Neuronal stem cell (in vitro differentiated cells): ENCODE results near the gene NOS1AP.

ENCODE experiments used
- DNase-seq: peaks from one replicate; pipeline ENCODE4 v3.0.0-alpha.2; 2013; ENCODE audit warnings: low spot score
- H2AFZ ChIP-seq: one replicate; pipeline ENCODE4 v1.6.1; 2013; ENCODE audit warnings: mild to moderate bottlenecking, low read length, inconsistent platforms
- H2AK5ac ChIP-seq: 2 replicates; pipeline ENCODE4 v1.6.1; 2013; ENCODE audit warnings: low read depth, mild to moderate bottlenecking, inconsistent platforms, low read length, moderate library complexity, mixed read lengths
- H2BK120ac ChIP-seq: 2 replicates; pipeline ENCODE4 v1.6.1; 2013; ENCODE audit warnings: low read depth, mild to moderate bottlenecking, inconsistent platforms, low read length, moderate library complexity, mixed read lengths
- H2BK12ac ChIP-seq: one replicate; pipeline ENCODE4 v1.6.1; 2013; ENCODE audit warnings: low read length, inconsistent platforms
- H2BK15ac ChIP-seq: 2 replicates; pipeline ENCODE4 v1.6.1; 2013; ENCODE audit warnings: mild to moderate bottlenecking, low read length, inconsistent platforms, mixed read lengths
- H2BK5ac ChIP-seq: one replicate; pipeline ENCODE4 v1.6.1; 2013; ENCODE audit warnings: inconsistent platforms, mild to moderate bottlenecking, low read length, moderate library complexity
- H3K14ac ChIP-seq: one replicate; pipeline ENCODE4 v1.6.1; 2013; ENCODE audit warnings: low read length, inconsistent platforms
- H3K18ac ChIP-seq: 2 replicates; pipeline ENCODE4 v1.6.1; 2013; ENCODE audit warnings: low read length, inconsistent platforms
- H3K23ac ChIP-seq: 2 replicates; pipeline ENCODE4 v1.6.1; 2013; ENCODE audit warnings: low read depth, mild to moderate bottlenecking, mixed read lengths, low read length, inconsistent platforms; ENCODE audit not compliant: poor library complexity
- H3K27ac ChIP-seq: replicated peaks from 3 replicates; pipeline ENCODE4 v1.5.1; 2013; ENCODE audit warnings: low read length, inconsistent platforms
- H3K27me3 ChIP-seq, 3 experiments: 2 replicates each; pipeline ENCODE4 v1.6.1; 2013; ENCODE audit warnings: low read length in 3 of 3, mild to moderate bottlenecking in 2 of 3, inconsistent platforms in 1 of 3, low read depth in 1 of 3, mixed read lengths in 1 of 3, moderate library complexity in 1 of 3; ENCODE audit not compliant: control insufficient read depth in 3 of 3, insufficient read depth in 3 of 3
- H3K36me3 ChIP-seq, 2 donors: replicated peaks in 1 of 2; 2 replicates each; pipeline ENCODE4 v1.6.1; 2013; ENCODE audit warnings: low read length in 2 of 2; ENCODE audit not compliant: control insufficient read depth in 2 of 2, insufficient read depth in 2 of 2
- H3K4ac ChIP-seq: 2 replicates; pipeline ENCODE4 v1.6.1; 2013; ENCODE audit warnings: inconsistent platforms, mild to moderate bottlenecking, low read length, moderate library complexity
- H3K4me1 ChIP-seq, 2 donors: 1 replicate in 1 of 2; 2 replicates in 1 of 2; pipeline ENCODE4 v1.6.1; 2013; ENCODE audit warnings: low read length in 2 of 2, low read depth in 1 of 2; ENCODE audit not compliant: control insufficient read depth in 2 of 2, insufficient read depth in 1 of 2
- H3K4me2 ChIP-seq: one replicate; pipeline ENCODE4 v1.6.1; 2013; ENCODE audit warnings: mild to moderate bottlenecking, low read length, inconsistent platforms; ENCODE audit not compliant: insufficient read depth, poor library complexity, severe bottlenecking
- H3K4me3 ChIP-seq, 2 donors: 2 replicates each; pipeline ENCODE4 v1.5.1; 2013; ENCODE audit warnings: low read length in 2 of 2, mild to moderate bottlenecking in 2 of 2, inconsistent platforms in 1 of 2, moderate library complexity in 1 of 2
- H3K79me1 ChIP-seq: one replicate; pipeline ENCODE4 v1.6.1; 2013; ENCODE audit warnings: low read depth, mild to moderate bottlenecking, inconsistent platforms, low read length, moderate library complexity
- H3K9ac ChIP-seq: one replicate; pipeline ENCODE4 v1.6.1; 2013; ENCODE audit warnings: mild to moderate bottlenecking, low read depth, low read length, inconsistent platforms; ENCODE audit not compliant: poor library complexity
- H3K9me3 ChIP-seq, 2 donors: replicated peaks in 1 of 2; 2 replicates each; pipeline versions ENCODE3 to v1.6.1; 2013; ENCODE audit warnings: low read length in 2 of 2, mild to moderate bottlenecking in 2 of 2, inconsistent platforms in 1 of 2, low read depth in 1 of 2, mixed read lengths in 1 of 2, moderate library complexity in 1 of 2; ENCODE audit not compliant: control insufficient read depth in 2 of 2, insufficient read depth in 1 of 2
- H4K8ac ChIP-seq: one replicate; pipeline ENCODE4 v1.6.1; 2013; ENCODE audit warnings: low read depth, mild to moderate bottlenecking, inconsistent platforms, low read length, moderate library complexity
- H4K91ac ChIP-seq: one replicate; pipeline ENCODE4 v1.6.1; 2013; ENCODE audit warnings: low read length, low read depth, mild to moderate bottlenecking, inconsistent platforms; ENCODE audit not compliant: poor library complexity
- WGBS, 2 donors: extraction: QIAGEN DNeasy Blood & Tissue Kit; methylation state at CpG; one replicate each; pipeline ENCODE4 v1.1.7; 2013; ENCODE audit warnings: missing lambda C conversion rate in 2 of 2, mixed read lengths in 1 of 2; ENCODE audit not compliant: insufficient read length in 2 of 2, insufficient replicate concordance in 1 of 2; ENCODE audit errors: extremely low coverage in 2 of 2; 5-methylcytosine and 5-hydroxymethylcytosine counted together

NOS1AP gene

GRCh38 chr1:162370721-162371120, 301.2 kb downstream of the NOS1AP start:
- DNase-seq, result no peak
- Histone ChIP-seq H2BK15ac (no peak overlapping the region), H4K91ac (no peak overlapping the region), H3K79me1 (no peaks in the 10 kb centered on the region), H3K4me3 (no peak overlapping the region), H2BK5ac (no peak overlapping the region), H2BK120ac (no peak overlapping the region), H4K8ac (no peak overlapping the region), H2AFZ (no peak overlapping the region), H3K36me3 (peaks cover 0 to 71% of the 10 kb centered on the region in 2 donors), H3K9ac (no peak overlapping the region), H3K9me3 (no peaks in the 10 kb centered on the region), H3K14ac (no peak overlapping the region), H3K23ac (no peak overlapping the region), H3K27me3 (no peaks in the 10 kb centered on the region), H2BK12ac (no peak overlapping the region), H3K18ac (no peak overlapping the region), H2AK5ac (no peak overlapping the region), H3K27ac (no peak overlapping the region), H3K4me1 (peaks cover 2 to 16% of the 10 kb centered on the region in 2 donors), H3K4ac (no peak overlapping the region), H3K4me2 (no peak overlapping the region)
- WGBS, 2 donors, result no CpG with 5 or more reads among the region's 3 CpGs

- Histone ChIP-seq H2BK15ac (no peak overlapping the region), H3K4me2 (no peak overlapping the region), H3K27me3 (no peaks in the 10 kb centered on the region), H2BK120ac (no peak overlapping the region), H3K36me3 (peaks cover 0 to 65% of the 10 kb centered on the region in 2 donors), H2AK5ac (no peak overlapping the region), H2AFZ (no peak overlapping the region), H4K8ac (no peak overlapping the region), H3K27ac (no peak overlapping the region), H3K23ac (no peak overlapping the region), H4K91ac (no peak overlapping the region), H2BK5ac (no peak overlapping the region), H3K14ac (no peak overlapping the region), H2BK12ac (no peak overlapping the region), H3K9ac (no peak overlapping the region), H3K79me1 (no peaks in the 10 kb centered on the region), H3K4ac (no peak overlapping the region), H3K18ac (no peak overlapping the region), H3K9me3 (no peaks in the 10 kb centered on the region), H3K4me1 (peaks cover 2 to 16% of the 10 kb centered on the region in 2 donors), H3K4me3 (no peak overlapping the region)
- WGBS, 2 donors, result no CpG with 5 or more reads among the region's 6 CpGs
- DNase-seq, result no peak
These were observed 302.1 kb downstream of the NOS1AP start for GRCh38 chr1:162371611-162372010.

DNA sequence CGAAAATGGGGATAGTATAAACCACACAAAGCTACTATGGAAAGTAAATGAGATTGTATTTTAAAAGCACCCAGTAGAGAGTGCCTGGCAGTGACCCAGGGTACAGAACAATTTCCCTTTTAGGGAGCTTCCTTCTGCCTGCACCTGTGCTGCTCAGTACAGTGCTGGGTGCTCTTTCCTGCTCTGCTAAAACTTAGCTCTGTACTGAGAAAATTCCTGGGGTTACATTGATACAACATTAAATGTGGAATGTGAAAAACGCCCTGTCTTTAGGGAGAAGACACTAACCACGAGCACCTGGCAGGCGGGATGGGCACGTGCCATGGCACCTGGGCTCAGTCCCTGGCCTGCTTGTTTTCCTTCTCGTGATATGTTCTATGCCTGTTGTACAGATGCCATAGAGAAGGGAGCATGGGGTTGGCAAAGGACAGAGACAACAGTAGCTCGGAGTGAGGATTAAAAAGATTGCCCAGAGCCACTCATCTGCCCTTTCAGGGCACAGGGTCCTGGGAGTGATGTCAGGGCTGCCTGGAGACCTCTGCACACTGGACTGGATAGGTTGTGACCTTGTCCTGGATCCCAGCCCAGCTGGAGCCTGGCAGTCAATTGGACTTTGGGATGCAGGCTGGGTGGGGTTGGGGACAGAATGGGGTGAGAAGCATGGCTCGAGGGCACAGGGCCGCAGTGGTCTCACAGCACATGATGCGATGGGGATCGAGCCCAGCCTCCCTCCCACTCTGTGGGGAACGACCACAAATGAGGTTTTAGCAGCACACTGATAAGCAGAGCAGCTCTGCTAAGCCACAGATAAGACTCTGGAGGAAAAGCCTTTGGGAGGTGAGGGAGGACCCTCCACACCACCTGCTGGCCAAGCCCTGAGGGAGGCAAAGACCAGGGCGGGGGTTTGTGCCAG, 302.9 kb downstream of the NOS1AP start:
- H2BK12ac ChIP-seq, result peak overlapping the region; percentile 36
- no peak overlapping the region for H2BK5ac ChIP-seq
- no peaks in the 10 kb centered on the region for H3K27me3 ChIP-seq
- no peak overlapping the region for H2BK120ac ChIP-seq
- no peak overlapping the region for H2AK5ac ChIP-seq
- no peak overlapping the region for H3K4ac ChIP-seq
- no peak overlapping the region for H3K14ac ChIP-seq
- no peak overlapping the region for H4K91ac ChIP-seq
- no peak overlapping the region for H3K27ac ChIP-seq
- WGBS, 2 donors, result no CpG with 5 or more reads among the region's 13 CpGs
- no peaks in the 10 kb centered on the region for H3K79me1 ChIP-seq
- peak overlapping the region; percentile 23 for H3K18ac ChIP-seq
- H3K9ac ChIP-seq, result no peak overlapping the region
- peaks cover 0 to 57% of the 10 kb centered on the region in 2 donors for H3K36me3 ChIP-seq
- no peak overlapping the region for H2AFZ ChIP-seq
- no peak overlapping the region for H3K23ac ChIP-seq
- H4K8ac ChIP-seq, result no peak overlapping the region
- H3K4me2 ChIP-seq, result no peak overlapping the region
- DNase-seq, result no peak
- no peak overlapping the region for H2BK15ac ChIP-seq
- no peaks in the 10 kb centered on the region for H3K9me3 ChIP-seq
- no peak overlapping the region for H3K4me3 ChIP-seq
- peaks cover 2 to 16% of the 10 kb centered on the region in 2 donors for H3K4me1 ChIP-seq

GRCh38 chr1:162373072-162373427, 303.6 kb downstream of the NOS1AP start:
- no peaks in the 10 kb centered on the region for H3K9me3 ChIP-seq
- no peak overlapping the region for H2BK12ac ChIP-seq
- H3K79me1 ChIP-seq, result no peaks in the 10 kb centered on the region
- H3K27ac ChIP-seq, result no peak overlapping the region
- no peak overlapping the region for H3K9ac ChIP-seq
- H4K91ac ChIP-seq, result no peak overlapping the region
- no peak overlapping the region for H2AFZ ChIP-seq
- H3K4me2 ChIP-seq, result no peak overlapping the region
- no peak overlapping the region for H3K4ac ChIP-seq
- no peaks in the 10 kb centered on the region for H3K27me3 ChIP-seq
- H2AK5ac ChIP-seq, result no peak overlapping the region
- no peak for DNase-seq
- H3K36me3 ChIP-seq, result peaks cover 0 to 51% of the 10 kb centered on the region in 2 donors
- no peak overlapping the region for H2BK5ac ChIP-seq
- no peak overlapping the region for H3K4me3 ChIP-seq
- no peak overlapping the region for H3K14ac ChIP-seq
- no peak overlapping the region for H3K18ac ChIP-seq
- H2BK120ac ChIP-seq, result no peak overlapping the region
- peaks cover 2 to 14% of the 10 kb centered on the region in 2 donors for H3K4me1 ChIP-seq
- H4K8ac ChIP-seq, result no peak overlapping the region
- H2BK15ac ChIP-seq, result no peak overlapping the region
- H3K23ac ChIP-seq, result peak overlapping the region; percentile 8
- no CpG with 5 or more reads among the region's 1 CpG for WGBS, 2 donors
